GM06990 (cell line): ENCODE data around the gene SALL4.
"Not testable (repeated sequence)": the region's sequence is repeated elsewhere in the genome, so short reads cannot be mapped to it uniquely, and the experiment has no call there.

Experiments used
- DNase-seq: peaks from one replicate; pipeline ENCODE4 v3.0.0-alpha.2; 2011; ENCODE audit not compliant: insufficient read length; ENCODE audit errors: extremely low read depth
- H3K27me3 ChIP-seq: replicated peaks from 2 replicates; pipeline ENCODE4 v1.6.0; 2011; ENCODE audit warnings: low read length; ENCODE audit not compliant: control insufficient read depth, insufficient read depth
- H3K36me3 ChIP-seq: 2 replicates; pipeline ENCODE4 v1.5.1; 2011; ENCODE audit warnings: low read length; ENCODE audit not compliant: control insufficient read depth, insufficient read depth
- H3K4me3 ChIP-seq: replicated peaks from 2 replicates; pipeline ENCODE4 v1.5.1; 2011; ENCODE audit warnings: low read depth, mild to moderate bottlenecking, control low read depth, low read length
- CTCF ChIP-seq: IDR thresholded peaks from 2 replicates; pipeline ENCODE4 v1.5.1; 2011; ENCODE audit warnings: low read length, control low read depth, mild to moderate bottlenecking, inconsistent platforms; ENCODE audit not compliant: insufficient read depth, poor library complexity, severe bottlenecking

Gene SALL4

GRCh38 chr20:51740838-51741237 lies 61.5 kb downstream of the SALL4 start:
- no peak for TF ChIP-seq CTCF
- no peaks in the 10 kb centered on the region for H3K27me3 ChIP-seq
- DNase-seq = no peak

GRCh38 chr20:51740308-51740707 lies 62.0 kb downstream of the SALL4 start:
- not testable (repeated sequence) for H3K27me3 ChIP-seq, H3K4me3 ChIP-seq, DNase-seq, H3K36me3 ChIP-seq

More at GRCh38 chr20:51740838-51741237, 61.5 kb downstream of the SALL4 start:
- Histone ChIP-seq H3K4me3 (no peak overlapping the region), H3K36me3 (no peaks in the 10 kb centered on the region)

DNA sequence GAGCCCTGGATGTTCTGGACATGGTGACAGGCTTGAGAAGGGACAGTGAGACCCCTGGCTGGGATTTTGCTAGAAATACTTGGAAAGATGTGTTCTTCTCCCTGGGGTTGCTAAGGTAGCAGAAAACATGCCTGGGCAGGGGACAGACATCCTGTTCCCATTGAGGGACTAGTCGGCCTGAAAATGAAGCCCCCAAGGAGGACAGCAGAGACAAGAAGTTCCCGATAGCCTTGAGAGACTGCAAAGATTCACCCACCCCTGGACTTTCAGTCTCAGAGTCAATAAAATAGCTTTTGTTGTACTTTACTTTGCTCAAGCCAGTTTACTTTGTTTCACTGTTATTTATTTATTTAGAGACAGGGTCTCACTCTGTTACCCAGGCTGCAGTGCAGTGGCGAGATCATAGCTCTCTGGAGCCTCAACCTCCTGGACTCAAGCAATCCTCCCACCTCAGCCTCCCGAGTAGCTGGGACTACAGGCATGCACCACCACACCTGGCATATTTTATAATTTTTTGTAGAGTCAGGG lies 62.5 kb downstream of the SALL4 start:
- DNase-seq = no peak
- Histone ChIP-seq H3K4me3 (no peak overlapping the region), H3K36me3 (no peaks in the 10 kb centered on the region), H3K27me3 (no peaks in the 10 kb centered on the region)
- TF ChIP-seq CTCF = no peak

DNA sequence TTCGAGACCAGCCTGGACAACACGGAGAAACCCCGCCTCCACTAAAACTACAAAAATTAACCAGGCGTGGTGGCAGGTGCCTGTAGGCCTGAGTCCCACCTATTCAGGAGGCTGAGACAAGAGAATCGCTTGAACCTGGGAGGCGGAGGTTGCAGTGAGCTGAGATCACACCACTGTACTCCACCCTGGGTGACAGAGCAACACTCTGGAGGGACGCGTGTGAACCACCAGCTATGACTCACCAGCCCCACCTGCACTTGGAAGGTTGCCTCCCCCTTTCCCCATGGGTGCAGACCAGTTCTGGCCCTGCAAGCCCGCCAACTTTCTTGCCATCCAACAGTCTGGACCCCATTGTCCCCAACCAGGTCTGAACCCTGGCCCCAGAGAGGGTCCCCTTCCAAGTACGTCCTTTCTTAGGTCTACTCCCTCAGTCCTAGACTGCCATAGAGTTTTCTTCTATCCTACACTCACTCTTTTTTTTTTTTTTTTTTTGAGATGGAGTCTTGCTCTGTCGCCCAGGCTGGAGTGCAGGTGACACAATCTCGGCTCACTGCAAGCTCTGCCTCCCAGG lies 63.4 kb downstream of the SALL4 start:
- no peak for DNase-seq
- no peak for TF ChIP-seq CTCF
- H3K27me3 ChIP-seq = no peaks in the 10 kb centered on the region
- H3K36me3 ChIP-seq = no peaks in the 10 kb centered on the region
- H3K4me3 ChIP-seq = no peak overlapping the region

DNA sequence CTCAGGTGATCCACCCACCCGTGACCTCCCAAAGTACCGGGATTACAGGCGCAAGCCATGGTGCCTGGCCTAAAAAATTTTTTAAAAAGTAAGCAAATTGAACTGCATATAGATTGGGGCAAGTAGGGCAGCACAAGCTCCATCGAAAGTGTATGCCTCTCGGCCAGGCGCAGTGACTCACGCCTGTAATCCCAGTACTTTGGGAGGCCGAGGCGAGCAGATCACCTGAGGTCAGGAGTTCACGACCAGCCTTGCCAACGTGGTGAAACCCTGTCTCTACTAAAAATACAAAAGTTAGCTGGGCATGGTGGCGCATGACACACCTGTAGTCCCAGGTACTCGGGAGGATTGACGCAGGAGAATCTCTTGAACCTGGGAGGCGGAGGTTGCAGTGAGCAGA lies 64.1 kb downstream of the SALL4 start:
- DNase-seq, H3K27me3 ChIP-seq, H3K4me3 ChIP-seq, H3K36me3 ChIP-seq: not testable (repeated sequence)

DNA sequence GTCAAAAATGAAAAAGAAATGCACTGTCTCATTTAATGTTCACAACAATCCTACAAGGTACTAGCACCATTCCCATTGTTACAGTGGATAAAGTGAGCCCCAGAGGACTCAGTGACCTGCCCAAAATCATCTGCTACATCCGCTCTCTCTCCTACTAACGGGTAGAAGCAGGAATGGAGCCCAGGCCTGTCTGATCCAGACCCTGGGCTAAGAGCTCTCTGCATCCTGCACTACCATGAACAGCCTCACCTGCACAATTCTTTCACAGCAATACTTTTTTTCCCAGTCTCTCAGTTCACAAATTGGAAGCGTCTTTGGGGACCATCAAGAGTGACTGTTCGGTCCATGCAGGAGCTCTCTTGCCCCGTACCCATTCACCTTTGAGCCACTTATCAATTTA lies 65.4 kb downstream of the SALL4 start:
- DNase-seq = no peak
- no peaks in the 10 kb centered on the region for H3K27me3 ChIP-seq
- no peak overlapping the region for H3K4me3 ChIP-seq
- H3K36me3 ChIP-seq = no peaks in the 10 kb centered on the region
- TF ChIP-seq CTCF = no peak
